GM18907 (cell line): ENCODE data around the gene BEX4.
"Not testable (repeated sequence)": the region's sequence is repeated elsewhere in the genome, so short reads cannot be mapped to it uniquely, and the experiment has no call there.

Experiments used
- ATAC-seq: cut with Tn5 transposase; IDR thresholded peaks from one replicate; pipeline ENCODE4 v1.9.1; 2021; ENCODE audit warnings: mild to moderate bottlenecking, moderate library complexity; ENCODE audit not compliant: unreplicated experiment

BEX4 gene

GRCh38 chrX:103235608-103236007 lies 20.7 kb downstream of the BEX4 start:
- not testable (repeated sequence) for ATAC-seq

GRCh38 chrX:103236296-103236695 lies 21.4 kb downstream of the BEX4 start:
- ATAC-seq, result no peak

- no peak for ATAC-seq
These were observed 25.2 kb downstream of the BEX4 start for GRCh38 chrX:103240155-103240554.

DNA sequence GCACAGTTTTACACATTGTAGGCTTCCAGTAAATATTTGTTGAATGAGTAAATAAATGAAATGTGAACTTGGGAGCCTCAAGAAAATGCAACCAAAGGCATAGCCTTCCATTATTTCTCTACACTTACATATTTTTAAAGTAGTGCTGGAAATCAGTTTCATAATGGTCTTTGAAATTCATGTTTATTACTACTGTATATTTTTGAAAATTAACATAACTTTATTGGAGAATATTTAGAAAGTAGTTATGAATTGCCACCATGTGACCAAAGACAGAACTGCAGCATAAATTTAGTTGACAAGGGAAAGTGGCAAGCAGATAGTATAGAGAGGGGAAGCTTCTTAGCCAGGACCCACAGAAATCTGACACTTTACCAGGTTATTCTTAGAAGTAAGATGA lies 33.6 kb downstream of the BEX4 start:
- ATAC-seq, result peak; percentile 65

DNA sequence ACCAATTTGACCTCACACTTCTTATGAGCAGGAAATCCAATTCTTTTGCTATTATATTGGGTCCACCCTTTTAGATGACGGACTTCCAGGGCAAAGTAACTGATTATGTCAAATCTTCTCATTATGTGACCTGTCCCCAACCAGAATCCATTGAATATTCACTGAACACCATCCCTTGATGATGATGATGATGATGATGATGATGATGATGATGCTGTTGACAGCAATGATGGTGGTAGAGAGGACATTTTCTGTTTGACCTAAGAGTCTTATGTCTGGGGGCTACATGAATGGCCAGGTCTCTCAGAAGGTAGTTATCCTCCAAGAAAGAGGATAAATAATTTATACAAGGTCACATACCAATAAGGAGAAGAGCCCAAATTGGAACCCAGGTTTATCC lies 34.9 kb downstream of the BEX4 start:
- no peak for ATAC-seq

- ATAC-seq, result no peak
These were observed 36.1 kb downstream of the BEX4 start for GRCh38 chrX:103250977-103251376.

DNA sequence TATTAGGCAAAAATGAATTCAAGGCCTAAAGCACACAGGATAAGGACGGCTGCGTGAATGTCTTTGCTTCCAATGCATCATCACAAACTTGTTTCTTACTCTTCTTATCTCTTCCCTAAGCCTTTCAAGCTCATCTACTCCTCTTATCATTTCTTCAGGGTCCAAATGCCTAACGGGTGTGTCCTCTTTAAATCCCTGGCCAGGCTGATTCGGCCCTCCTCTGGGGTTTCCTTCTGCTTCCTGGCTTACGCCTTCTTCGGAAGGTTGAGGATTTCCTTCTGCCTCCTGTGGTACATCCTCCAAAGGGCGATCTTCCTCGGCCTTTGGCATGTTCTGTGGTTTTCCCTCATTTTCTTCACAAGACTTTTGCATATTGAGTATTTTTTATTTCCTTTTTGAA lies 38.7 kb downstream of the BEX4 start:
- no peak for ATAC-seq

- peak; percentile 69 for ATAC-seq
These were observed 39.4 kb downstream of the BEX4 start for GRCh38 chrX:103254171-103254824.

DNA sequence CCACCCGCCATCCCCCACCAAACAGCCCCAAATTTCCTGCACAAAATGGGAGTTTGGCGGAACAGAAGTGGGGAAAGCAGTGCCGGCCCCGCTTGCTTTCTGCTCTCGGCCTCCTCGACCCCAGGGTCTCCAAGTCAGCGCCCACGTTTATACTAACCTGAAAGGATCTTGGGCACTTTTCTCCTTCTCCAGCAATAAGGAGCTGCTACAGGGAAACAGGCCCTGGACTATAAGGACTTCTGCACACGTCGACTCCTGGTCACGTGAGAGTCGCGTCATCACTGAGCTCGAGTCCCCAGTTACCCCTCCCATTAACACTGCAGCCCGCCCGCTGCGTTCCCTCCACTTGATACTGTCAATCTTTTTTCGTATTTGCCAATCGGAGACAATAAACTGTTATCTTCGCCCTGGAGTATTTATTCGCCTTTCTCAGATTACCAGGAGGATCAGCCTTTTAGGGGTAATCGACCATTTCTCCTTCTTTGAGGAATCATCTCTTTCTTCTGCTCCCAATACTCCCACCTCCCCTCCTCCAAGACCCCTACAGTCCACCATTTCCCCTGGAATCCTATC lies 40.1 kb downstream of the BEX4 start, which contains the start of gene TCEAL8:
Gene TCEAL8 (minus strand): TSS at position 235 of the 573 bp plus-strand sequence. CDS start 1,176 bp downstream, outside the sequence.
- ATAC-seq, result peak; percentile 94

DNA sequence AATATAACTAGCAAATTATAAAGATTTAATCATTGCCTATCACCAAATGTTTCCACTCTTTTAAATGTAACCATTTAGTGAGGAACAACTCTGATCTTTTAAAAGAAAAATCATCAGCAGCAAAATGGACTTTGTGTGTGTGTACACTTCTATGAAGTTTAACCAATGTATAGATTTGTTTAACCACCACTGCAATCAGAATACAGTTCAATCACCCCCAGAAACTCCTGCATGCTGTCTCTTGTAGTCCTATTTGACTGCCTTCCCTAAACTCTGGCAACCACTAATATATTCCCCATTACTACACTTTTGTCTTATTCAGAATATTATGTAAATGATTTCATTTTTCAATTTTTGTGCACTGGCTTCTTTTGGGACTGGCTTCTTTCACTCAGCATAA lies 41.7 kb downstream of the BEX4 start:
- ATAC-seq, result no peak

DNA sequence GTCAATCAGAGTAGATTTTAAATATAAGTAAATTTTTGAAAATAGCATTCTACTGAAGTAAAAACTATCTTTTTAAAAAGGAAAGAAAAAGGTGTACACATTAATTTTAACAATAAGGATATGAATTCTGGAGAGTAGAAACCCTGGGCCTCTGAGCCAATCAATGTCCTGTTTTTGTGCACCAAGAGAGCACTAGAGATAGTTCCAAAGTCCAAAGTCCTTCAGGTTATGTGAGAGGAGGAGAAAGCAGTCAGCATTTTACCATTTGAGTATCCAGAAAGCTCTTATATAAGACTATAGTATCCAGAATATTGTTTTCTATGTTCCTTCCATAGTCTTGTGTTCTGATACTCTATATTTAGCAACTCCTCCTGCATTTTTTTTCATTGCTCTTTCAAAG lies 43.4 kb downstream of the BEX4 start:
- no peak for ATAC-seq
